HG02571 (cell line): Measurements from ENCODE around the gene C1orf21.

Experiments used
- ATAC-seq: cut with Tn5 transposase; IDR thresholded peaks from one replicate; pipeline ENCODE4 v1.9.1; 2021; ENCODE audit warnings: mild to moderate bottlenecking, moderate library complexity; ENCODE audit not compliant: unreplicated experiment

The C1orf21 gene

DNA sequence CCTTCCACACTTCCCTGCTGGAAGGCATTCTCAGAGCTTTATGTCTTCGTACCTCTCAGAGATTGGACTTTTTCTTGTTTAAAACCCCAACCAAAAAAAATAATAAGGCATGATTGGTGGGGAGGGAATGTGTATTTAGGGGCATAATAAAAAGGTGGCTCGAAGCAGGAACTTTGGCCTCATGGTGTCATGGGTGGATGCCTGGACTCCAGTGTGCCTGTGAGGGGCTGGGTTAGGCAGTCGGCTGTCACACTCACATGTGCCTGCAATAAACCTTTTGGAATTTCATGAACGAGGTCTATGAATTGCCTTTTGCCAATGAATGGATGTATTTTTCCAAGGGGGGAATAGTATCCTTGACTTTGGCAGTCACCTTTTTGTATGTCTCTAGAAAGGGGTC is 236.6 kb downstream of the C1orf21 start:
- no peak for ATAC-seq

DNA sequence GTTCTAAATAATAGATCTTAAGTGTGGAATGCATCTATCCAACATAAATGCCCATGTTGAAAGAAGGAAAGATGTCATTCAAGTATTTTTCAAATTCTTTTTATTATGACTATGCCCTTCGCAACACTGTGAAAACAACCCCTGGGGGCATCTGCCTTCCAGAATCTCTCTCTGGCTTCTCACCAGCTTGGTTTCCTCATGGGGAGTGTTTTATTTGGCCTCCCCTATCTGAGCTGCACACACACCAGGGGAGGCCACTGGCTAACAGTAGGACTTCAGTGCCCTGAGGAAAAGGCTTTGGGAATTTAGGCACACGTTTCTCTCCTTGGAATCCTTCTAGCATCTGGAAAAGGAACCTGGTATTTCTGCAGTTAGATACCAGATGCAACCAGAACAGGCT is 237.2 kb downstream of the C1orf21 start:
- no peak for ATAC-seq

DNA sequence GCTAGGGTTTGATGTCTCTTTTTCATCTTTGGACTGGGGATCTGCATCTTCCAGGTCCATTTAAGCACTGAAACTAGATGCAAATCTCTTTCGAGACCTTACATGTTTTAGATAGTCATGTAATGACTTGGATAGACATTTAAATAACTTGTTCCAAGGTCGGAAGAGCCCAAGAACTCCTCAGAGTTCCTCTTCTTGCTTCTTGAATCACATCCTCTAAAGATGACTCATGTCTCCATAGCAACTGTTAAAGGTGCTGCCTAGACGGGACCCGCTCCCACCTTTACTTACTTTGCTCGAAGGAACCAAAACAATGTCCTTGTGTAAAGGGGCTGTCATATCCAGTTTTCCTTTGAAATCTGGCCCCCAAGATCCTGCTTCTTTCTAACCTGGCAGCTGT is 237.8 kb downstream of the C1orf21 start:
- ATAC-seq: no peak

DNA sequence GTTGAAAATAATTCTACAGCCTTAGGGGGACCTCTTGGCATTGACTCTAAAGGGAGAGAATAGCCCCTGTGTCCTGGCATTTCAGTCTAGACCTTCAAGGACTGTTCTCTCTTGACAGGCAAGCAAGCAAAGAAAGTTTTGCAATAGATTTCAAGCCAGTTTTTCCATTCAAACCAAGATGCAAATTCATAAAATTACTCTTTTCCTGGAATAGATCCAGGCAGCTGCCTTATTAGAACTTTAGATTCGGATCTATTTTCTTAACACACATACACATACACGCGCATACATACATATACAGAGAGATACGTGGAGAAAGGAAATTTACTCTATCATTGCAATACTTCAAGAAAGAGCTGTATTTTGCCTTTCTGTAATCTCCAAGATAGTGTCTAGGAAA is 238.4 kb downstream of the C1orf21 start:
- no peak for ATAC-seq

DNA sequence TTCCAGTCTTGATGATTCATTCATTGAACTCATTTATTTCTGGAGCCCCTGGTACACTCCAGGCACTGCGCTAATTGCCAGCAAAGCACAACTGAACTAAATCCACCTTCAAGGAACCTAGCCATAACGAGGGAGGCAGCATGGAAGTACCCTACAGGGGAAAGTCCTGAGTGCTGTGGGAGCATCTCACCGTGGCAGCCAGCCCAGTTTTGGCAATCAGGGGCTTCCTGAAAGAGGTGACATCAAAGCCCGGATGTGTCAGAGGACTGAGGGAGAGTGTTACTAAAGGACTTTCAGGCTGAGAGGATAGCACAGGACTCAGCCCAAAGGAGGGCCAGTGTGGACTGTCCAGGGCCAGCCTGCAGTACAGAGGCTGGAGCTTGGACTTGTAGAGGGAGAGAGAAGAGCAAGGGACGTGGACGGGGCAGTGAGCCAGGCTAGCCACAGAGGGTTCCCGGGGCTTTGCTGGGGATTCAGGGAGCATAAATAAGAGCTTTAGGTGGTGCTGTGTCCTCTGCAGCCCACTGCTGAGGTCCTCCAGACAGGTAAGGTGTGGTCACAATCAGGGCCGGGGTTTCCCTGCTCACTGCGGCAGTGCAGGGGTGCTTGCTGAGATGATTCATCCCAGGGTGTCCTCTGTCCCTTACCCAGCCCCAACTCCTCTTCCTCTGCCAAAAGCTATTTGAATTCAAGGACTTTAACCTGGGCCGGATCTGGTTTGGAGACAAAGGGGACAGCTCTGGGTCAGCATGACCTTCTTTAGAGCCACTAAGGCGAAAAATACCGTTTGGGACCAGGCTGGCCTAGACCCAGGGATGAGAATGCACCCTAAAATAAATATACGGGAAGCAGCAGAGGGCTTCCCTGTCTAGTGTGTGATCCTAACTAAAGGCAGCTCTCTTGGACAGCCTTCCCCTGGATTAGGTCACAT is 239.5 kb downstream of the C1orf21 start:
- ATAC-seq: no peak

DNA sequence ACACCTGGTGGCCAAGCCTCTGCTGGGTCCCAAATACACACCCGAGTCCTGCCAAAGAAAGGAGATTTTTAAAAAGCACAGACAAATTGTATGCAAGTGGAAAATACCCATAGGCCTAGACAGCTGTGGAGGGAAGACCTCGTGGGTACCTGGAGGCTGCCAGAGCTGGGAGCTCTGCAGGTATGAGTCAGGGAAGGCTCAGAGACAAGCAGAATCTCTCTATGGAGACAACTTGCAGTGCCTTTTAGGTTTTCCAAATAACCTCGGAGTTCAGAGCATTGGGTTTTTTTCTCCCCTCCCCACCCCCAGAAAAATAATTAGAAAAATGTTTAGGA is 240.1 kb downstream of the C1orf21 start:
- ATAC-seq: no peak

DNA sequence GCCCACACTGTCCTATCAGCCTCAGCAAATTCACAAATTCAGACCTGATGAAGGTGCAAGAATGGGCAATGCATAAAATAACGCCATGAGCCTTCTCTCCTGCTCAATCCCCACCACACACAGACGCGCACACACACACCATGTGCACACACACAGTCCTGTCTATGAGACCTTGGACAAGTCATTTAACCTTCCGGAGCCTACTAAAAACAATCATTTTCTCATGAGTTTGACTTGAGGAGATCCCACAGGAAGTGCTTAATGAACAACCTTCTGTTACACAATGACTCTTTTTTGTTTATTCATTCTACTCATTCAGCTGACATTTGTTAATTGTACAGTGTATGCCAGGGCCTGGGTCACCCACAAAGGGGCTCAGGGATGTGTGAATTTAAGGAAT is 242.4 kb downstream of the C1orf21 start:
- ATAC-seq: no peak

DNA sequence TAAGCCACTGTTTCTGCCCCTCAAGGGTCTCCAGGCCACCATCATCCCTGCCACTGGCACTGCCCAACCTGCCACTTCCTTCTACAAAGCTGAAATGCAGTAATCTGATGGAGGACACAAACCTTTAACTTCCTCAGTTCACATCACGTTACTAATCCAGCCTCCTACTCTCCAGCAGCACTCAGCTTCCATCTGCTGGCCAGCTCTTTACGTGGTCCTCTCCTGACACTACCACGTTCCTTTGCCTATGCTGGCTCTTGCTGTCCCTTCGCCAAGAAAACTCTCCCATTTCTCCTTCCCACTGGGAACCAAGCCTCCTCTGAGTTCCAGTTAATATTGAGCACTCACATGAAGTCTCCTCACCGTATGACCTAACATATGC is 243.8 kb downstream of the C1orf21 start:
- ATAC-seq: no peak

DNA sequence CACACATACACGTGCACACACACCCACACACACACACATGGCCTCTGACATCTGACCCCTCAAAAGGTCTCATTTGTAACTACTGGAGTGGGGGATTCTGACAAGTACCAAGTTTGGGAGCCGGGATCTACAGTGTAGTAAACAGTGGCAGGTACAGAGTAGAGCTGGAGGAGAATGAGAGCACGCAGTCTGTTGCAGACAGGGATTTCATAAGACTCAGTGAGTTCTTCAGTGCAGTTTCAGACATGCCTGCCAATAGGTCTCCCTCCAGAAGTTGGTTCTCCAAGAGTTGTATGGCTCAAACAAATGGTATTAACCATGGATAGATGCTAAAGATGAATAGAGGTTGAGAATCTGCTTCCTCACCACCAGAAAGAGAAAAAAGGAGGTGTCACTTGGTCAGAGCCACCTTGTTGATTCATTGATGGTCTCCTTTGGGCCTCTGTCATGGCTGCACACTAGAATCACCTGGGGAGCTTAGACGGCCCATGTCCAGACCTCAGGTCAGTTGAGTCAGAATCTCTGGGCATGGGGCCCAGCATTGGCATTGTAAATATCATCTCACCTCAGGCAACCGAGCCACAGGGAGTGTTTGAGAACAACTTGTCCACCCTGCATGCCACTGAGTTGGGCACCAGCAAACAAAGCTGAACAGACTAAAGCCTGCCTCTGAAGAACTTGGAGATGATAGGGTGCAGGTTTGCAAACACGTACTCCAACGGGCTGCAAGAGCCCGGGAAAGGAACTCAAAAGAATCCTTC is 245.8 kb downstream of the C1orf21 start:
- no peak for ATAC-seq

DNA sequence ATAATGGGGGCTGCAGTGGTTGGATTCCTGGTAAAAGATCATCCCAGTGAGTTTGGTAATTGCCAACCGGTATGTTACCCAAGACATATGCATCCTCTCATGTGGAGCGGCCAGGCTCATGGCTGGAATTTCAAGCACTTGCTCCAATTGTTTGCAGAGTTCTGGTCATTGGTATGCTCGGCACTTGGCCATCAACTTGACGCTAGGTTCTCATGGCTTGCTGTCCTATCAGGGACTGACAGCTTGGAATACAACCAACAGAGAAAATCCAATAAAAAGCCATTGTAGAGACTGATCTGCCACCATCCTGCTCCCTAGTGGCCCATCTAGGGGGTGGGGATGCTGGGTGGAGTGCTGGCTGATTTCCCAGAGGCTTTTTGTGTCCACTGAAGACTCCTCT is 247.0 kb downstream of the C1orf21 start:
- no peak for ATAC-seq

DNA sequence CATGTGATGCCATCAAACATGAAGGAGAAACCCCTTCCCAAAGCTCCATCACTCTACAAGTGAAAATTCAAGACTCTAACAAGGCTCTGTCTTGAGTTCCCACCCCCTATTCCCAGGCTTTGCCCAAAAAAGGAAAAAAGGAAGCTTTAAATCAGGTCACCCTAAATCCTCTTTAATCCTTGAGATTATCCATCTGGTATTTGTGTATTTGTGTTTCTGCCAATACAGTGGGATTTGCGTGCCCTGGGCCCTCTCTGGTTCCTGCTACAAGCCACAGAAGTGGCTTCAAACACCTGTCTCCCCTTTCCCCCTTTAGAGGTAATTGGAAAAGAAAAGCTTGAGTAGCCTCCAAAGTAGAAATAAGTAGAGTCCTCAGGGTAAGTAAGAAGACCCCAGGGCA is 247.5 kb downstream of the C1orf21 start:
- no peak for ATAC-seq

DNA sequence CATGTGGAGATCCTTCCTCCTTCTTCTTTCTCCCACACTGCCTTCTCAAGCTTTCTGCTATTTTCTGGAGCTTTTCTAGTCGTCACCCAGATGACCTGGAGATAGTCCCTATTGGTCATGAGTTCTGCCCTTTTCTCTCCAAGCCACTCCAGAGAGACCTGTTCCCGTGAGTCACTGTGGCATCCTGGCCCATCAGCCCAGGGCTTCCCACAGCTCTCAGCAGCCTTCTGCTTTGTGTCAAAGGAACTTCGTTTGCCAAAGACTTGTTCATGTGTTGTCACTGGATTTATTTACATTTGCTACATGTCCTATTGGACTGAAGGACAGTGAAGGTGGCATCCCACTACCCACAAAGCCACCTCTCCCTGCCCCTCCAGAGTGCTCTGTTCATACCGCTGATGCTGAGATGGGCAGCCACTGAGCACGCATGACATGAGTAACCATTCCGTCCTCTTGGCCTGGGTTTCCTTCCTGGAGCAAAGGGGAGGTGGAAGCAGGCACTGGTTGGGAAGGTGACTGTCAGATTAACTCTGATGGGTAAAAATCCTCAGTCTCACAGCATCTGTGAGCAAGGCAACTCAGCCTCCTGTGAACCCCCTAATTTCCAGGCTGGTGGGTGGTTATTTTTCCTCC is 248.6 kb downstream of the C1orf21 start:
- no peak for ATAC-seq

DNA sequence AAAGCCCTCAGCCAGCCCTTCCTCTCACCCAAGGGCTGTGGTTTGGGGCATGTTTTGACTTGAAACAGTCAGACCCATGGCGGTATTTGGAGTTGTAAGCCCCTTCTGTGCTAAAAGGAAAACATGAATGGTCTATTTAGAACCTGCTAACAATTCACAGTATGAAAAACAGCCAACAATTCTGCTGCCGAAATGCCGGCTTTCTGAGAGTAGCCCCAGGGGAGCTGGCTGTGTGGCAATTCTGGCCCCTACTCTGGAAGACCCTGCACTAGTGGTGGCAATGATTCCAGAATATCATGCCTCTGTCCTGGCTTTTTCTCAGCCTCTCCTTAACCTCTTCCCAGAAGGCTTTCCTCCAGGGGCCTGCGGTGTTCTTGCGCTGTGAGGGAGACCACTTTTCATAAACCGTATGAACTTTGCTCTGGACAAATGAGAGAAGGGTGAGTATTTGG is 249.2 kb downstream of the C1orf21 start:
- no peak for ATAC-seq

DNA sequence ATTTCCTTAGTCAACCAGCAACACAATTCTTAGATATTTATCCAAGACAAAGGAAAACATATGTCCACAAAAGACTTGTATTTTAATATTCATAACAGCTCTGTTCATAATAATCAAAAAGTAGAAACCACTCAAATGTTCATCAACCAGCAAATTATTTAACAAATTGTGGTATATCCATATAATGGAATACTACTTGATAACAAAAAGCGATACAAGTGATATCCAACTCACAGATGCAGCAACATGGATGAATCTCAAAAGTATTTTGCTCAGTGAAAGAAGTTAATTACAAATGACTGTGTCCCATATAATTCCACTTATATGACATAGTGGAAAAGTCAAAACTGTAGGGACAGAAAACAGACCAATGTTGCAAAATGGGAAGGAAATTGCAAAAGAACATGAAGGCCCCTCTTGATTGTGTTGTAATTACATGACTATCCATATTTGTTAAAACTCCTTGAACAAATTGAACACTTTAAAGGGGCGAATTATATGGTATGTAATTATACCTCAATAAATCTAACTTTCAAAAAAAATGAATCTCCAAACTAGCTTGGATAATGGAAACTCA is 250.9 kb downstream of the C1orf21 start:
- no peak for ATAC-seq

DNA sequence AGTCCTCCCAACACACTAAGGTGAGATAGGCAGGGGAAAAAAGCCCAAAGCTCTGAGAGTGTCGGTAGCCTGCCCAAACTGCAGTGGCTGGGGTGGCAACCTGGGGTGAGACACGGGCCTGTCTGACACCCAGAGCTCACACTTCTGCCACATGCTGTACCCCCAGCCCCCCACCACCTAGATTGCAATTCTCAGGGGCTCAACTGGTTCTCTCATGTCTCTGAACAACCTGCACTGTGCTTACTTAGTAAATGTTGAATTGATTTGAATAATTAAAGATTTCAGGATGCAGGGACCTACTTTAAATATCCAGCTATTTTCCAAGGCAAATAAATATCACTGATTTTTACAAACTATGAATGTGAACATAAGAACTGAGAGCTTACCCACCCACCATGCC is 252.4 kb downstream of the C1orf21 start:
- ATAC-seq: no peak

DNA sequence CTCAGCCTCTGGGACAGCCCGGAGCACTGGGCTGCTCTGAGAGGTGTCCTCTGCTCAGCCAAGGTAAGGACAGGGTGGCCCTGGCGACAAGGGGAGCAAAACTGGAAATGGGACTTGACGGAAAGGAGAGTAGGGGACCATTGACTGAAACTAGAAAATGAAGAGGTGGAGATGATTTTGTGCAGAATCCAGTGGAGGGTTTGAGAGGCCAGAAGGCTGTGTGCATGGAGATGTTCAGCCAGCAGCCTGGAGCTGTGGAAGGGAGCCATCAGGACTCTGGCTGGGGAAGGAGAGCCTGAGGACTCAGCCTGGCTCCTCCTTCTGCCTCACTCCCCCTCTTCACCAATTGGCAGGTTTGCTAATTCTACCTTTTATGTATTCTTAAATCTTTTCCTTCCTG is 253.7 kb downstream of the C1orf21 start:
- ATAC-seq: no peak

DNA sequence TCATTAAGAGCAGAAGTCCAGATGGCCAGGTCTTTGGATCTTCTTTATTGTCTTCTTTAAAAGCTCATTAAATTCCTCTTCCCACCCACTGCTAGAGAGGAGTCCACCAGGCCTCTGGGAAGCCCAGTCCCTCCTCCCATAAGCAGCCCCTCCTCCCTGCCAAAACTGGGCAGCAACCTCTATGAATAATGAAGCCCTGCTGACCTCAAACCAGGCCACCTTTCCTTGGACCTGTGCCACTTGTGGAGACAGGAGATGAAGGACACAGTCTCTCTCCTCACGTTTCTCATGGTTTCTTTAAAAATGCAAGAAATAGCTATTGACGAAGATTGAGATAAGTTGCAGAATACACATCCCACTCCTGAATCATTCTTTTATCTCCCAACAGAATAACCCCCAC is 255.1 kb downstream of the C1orf21 start:
- ATAC-seq: no peak

DNA sequence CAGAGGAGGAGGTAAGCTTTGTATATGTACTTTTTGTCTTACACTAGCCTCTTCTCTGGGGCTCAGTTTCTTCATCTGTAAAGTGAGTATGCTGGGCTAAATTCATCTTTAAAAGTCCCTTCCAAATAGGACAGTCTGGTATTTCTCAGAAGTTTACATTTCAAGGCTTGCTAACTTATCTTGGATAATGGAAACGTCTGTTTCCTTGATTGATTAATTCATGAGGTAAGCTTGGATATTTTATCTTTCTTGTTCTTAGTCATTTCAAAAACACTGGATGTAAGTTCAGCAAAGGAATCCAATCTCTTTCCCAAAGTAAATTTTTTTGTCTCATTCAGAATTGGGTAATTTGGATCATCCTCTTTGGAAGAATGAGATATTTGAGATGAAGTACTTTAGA is 256.8 kb downstream of the C1orf21 start:
- ATAC-seq: no peak

DNA sequence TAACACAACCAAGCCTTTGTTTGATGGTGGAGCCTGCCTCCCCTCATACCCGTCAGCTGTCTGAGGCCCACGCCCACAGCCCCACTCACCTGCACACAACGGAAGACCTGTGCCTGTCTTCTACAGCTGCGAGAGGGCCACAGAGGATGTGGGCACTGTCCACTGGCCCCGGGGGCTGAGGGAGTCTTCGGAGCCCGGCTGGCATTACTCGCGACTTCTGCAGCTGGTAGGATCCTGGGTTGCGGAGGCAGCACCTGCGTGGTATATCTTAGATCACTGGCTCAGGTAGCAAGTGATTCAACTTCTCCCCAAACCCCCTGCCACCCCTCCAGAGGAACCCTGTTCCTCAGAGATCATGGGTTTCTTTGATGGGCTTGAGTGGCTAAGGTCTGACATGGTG is 257.9 kb downstream of the C1orf21 start:
- no peak for ATAC-seq

DNA sequence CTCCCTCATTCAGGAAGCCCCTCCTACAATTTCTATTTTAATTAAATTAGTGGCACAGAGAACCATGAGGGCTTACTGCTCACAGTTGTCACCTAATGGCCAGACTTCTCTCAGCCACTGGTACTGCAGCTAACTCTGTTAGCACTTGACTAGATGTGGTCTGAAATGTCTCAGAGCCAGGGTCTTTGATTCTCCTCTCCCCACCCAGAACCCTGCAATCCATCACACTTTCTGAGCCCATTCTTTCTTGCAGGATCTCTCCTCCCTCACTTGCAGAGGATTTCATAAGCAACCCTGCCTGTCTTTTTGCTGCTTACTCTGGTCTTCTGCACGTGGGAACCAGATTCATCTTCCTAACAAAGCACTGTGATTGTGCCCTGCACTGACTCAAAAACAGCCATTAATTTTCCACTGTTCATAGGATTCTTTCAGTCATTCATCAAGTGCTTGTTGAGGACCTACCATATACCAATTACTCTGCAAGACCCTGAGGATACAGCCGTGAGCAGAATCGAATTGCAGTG is 259.4 kb downstream of the C1orf21 start:
- no peak for ATAC-seq

DNA sequence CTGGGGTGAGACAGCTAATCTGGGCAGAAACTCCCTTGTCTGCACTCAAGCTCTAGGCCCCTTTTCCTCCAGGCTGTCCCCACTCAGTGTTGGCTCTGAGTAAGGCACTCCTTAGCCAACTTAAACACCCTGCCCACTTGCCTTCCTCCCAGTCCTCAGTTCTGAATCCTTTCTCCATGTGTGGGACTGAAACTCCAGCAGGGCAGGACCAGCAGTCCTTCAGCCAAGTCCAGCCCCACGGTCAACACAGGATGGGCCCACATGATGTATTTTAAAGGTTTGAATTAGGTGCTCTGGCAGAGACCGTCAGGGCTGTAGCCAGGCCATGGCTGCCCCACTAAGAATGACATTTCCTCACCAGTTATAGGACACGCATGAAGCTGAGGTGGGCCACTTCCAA is 260.0 kb downstream of the C1orf21 start:
- no peak for ATAC-seq
